Stimulated activated CD4-positive, alpha-beta T cell treated with anti-CD3 and anti-CD28 coated beads, Interleukin-1b, Interleukin-23, amount 100 ng/mL, for 24 hours (primary cell): ENCODE data around the gene AKAP13.
"Not testable (repeated sequence)": the region's sequence is repeated elsewhere in the genome, so short reads cannot be mapped to it uniquely, and the experiment has no call there.

Source experiments
- DNase-seq, 4 experiments: peaks; one replicate each; pipeline ENCODE4 v3.0.0-alpha.2; 2020; ENCODE audit warnings: low read depth in 4 of 4, low spot score in 1 of 4

Gene AKAP13

GRCh38 chr15:85380217-85380811 is at the start of gene AKAP13:
AKAP13 (plus strand) TSS chr15:85380603; CDS start chr15:85485721, 105,118 bp downstream.
- peak; percentile 72 to 90 (median 80) for DNase-seq

- DNase-seq = peak in 2 of 4 experiments; percentile 34 to 59
These were observed 49.4 kb upstream of the AKAP13 start for GRCh38 chr15:85330901-85331588.

- no peak for DNase-seq
These were observed 48.6 kb upstream of the AKAP13 start for GRCh38 chr15:85331655-85332285.

GRCh38 chr15:85333132-85333831 is 47.1 kb upstream of the AKAP13 start:
- no peak for DNase-seq

GRCh38 chr15:85334241-85334640 is 46.2 kb upstream of the AKAP13 start:
- no peak for DNase-seq

GRCh38 chr15:85335193-85335942 is 45.0 kb upstream of the AKAP13 start:
- DNase-seq = no peak

- DNase-seq = no peak
These were observed 43.5 kb upstream of the AKAP13 start for GRCh38 chr15:85336880-85337279.

- DNase-seq = no peak
These were observed 42.9 kb upstream of the AKAP13 start for GRCh38 chr15:85337425-85338074.

- no peak for DNase-seq
These were observed 40.1 kb upstream of the AKAP13 start for GRCh38 chr15:85340321-85340665.

GRCh38 chr15:85340852-85341251 is 39.6 kb upstream of the AKAP13 start:
- no peak for DNase-seq

GRCh38 chr15:85342163-85342562 is 38.2 kb upstream of the AKAP13 start:
- not testable (repeated sequence) for DNase-seq

GRCh38 chr15:85343443-85343842 is 37.0 kb upstream of the AKAP13 start:
- not testable (repeated sequence) for DNase-seq

- not testable (repeated sequence) for DNase-seq
These were observed 36.2 kb upstream of the AKAP13 start for GRCh38 chr15:85344241-85344640.

- DNase-seq = not testable (repeated sequence)
These were observed 35.7 kb upstream of the AKAP13 start for GRCh38 chr15:85344653-85345114.

GRCh38 chr15:85345196-85345918 is 35.0 kb upstream of the AKAP13 start:
- DNase-seq = not testable (repeated sequence)

- DNase-seq = not testable (repeated sequence)
These were observed 33.8 kb upstream of the AKAP13 start for GRCh38 chr15:85346462-85347084.

- DNase-seq = not testable (repeated sequence)
These were observed 32.9 kb upstream of the AKAP13 start for GRCh38 chr15:85347264-85348047.

- not testable (repeated sequence) for DNase-seq
These were observed 32.2 kb upstream of the AKAP13 start for GRCh38 chr15:85348048-85348766.
